ENCODE data around the gene ADGRF4. TPM values are rescaled to one million over a fixed set of nuclear protein-coding genes. Genes with fewer than 3 reads are reported as not detected.

The ADGRF4 gene
- total RNA-seq, 1 donor from 2014 or later: not detected

- no peak overlapping the region for H3K4me3 ChIP-seq
- DNase-seq: no peak
- intact Hi-C loops (cut with micrococcal nuclease): no loop called here
These were observed 27.5 kb upstream of the ADGRF4 start for GRCh38 chr6:47670851-47671250.

GRCh38 chr6:47671777-47672176 lies 26.6 kb upstream of the ADGRF4 start:
- TF ChIP-seq CTCF (IDR thresholded peaks at IDR 0.05; ENCODE audit: borderline replicate concordance): no peak
- Histone ChIP-seq H3K27ac (replicated peaks) (no peak overlapping the region), H3K4me3 (no peak overlapping the region), H3K4me1 (peaks cover 9% of the 10 kb centered on the region), H3K27me3 (ENCODE audit: low read depth) (peaks cover 6% of the 10 kb centered on the region), H3K9me3 (replicated peaks) (no peaks in the 10 kb centered on the region), H3K36me3 (no peaks in the 10 kb centered on the region)
- intact Hi-C loops (cut with micrococcal nuclease): no loop called here
- DNase-seq: no peak

More at GRCh38 chr6:47670851-47671250, 27.5 kb upstream of the ADGRF4 start:
- peaks cover 7% of the 10 kb centered on the region for H3K27me3 ChIP-seq (ENCODE audit: low read depth)
- TF ChIP-seq CTCF (IDR thresholded peaks at IDR 0.05; ENCODE audit: borderline replicate concordance): no peak
- peaks cover 9% of the 10 kb centered on the region for H3K4me1 ChIP-seq
- no peaks in the 10 kb centered on the region for H3K9me3 ChIP-seq (replicated peaks)
- no peaks in the 10 kb centered on the region for H3K36me3 ChIP-seq
- no peak overlapping the region for H3K27ac ChIP-seq (replicated peaks)

GRCh38 chr6:47672816-47673215 lies 25.6 kb upstream of the ADGRF4 start:
- DNase-seq: no peak
- Histone ChIP-seq H3K4me3 (no peak overlapping the region), H3K27ac (replicated peaks) (no peak overlapping the region), H3K9me3 (replicated peaks) (no peaks in the 10 kb centered on the region), H3K4me1 (peaks cover 9% of the 10 kb centered on the region), H3K36me3 (no peaks in the 10 kb centered on the region), H3K27me3 (ENCODE audit: low read depth) (peaks cover 6% of the 10 kb centered on the region)
- no peak for TF ChIP-seq CTCF (IDR thresholded peaks at IDR 0.05; ENCODE audit: borderline replicate concordance)
- intact Hi-C loops (cut with micrococcal nuclease): no loop called here

- Histone ChIP-seq H3K4me1 (peaks cover 7% of the 10 kb centered on the region), H3K4me3 (no peak overlapping the region), H3K9me3 (replicated peaks) (no peaks in the 10 kb centered on the region), H3K36me3 (no peaks in the 10 kb centered on the region), H3K27me3 (ENCODE audit: low read depth) (peaks cover 6% of the 10 kb centered on the region), H3K27ac (replicated peaks) (no peak overlapping the region)
- no peak for TF ChIP-seq CTCF (IDR thresholded peaks at IDR 0.05; ENCODE audit: borderline replicate concordance)
- intact Hi-C loops (cut with micrococcal nuclease): no loop called here
- DNase-seq: no peak
These were observed 23.7 kb upstream of the ADGRF4 start for GRCh38 chr6:47674673-47675072.

- no peak for DNase-seq
- Histone ChIP-seq H3K4me1 (no peaks in the 10 kb centered on the region), H3K27ac (replicated peaks) (no peak overlapping the region), H3K4me3 (no peak overlapping the region), H3K36me3 (no peaks in the 10 kb centered on the region), H3K27me3 (ENCODE audit: low read depth) (peaks cover 6% of the 10 kb centered on the region), H3K9me3 (replicated peaks) (no peaks in the 10 kb centered on the region)
- TF ChIP-seq CTCF (IDR thresholded peaks at IDR 0.05; ENCODE audit: borderline replicate concordance): no peak
- intact Hi-C loops (cut with micrococcal nuclease): no loop called here
These were observed 20.8 kb upstream of the ADGRF4 start for GRCh38 chr6:47677381-47678100.

Measured in left ventricle myocardium inferior (tissue), 1 donor.